Measurements from ENCODE around the gene TNFRSF18.
"Not testable (repeated sequence)": the region's sequence is repeated elsewhere in the genome, so short reads cannot be mapped to it uniquely, and the experiment has no call there.

Gene TNFRSF18

GRCh38 chr1:1206376-1206965 lies at the start of gene TNFRSF18:
Gene TNFRSF18 (minus strand): TSS chr1:1206592. CDS start chr1:1206571, 21 bp downstream.
- DNase-seq = peak; percentile 18

GRCh38 chr1:1255611-1256010 lies 49.2 kb upstream of the TNFRSF18 start:
- DNase-seq = no peak

GRCh38 chr1:1255078-1255477 lies 48.7 kb upstream of the TNFRSF18 start:
- no peak for DNase-seq

DNA sequence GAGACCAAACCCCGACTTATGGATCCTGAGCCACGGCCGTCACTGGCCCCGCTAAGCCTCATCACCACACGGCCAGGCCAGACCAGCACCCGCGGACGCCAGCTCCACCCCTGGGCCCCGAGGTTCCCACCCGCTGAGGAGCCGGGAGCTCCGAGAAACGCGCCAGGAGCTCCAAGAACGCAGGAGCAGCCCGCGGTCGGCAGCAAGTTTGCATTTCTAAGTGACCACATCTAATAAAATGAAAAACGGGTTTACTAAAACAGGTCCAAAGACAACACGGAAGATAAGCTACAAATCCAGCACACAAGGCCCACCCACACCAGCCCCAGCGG lies 48.2 kb upstream of the TNFRSF18 start:
- no peak for DNase-seq

- DNase-seq = no peak
Observed at GRCh38 chr1:1253972-1254666, 47.7 kb upstream of the TNFRSF18 start.

DNA sequence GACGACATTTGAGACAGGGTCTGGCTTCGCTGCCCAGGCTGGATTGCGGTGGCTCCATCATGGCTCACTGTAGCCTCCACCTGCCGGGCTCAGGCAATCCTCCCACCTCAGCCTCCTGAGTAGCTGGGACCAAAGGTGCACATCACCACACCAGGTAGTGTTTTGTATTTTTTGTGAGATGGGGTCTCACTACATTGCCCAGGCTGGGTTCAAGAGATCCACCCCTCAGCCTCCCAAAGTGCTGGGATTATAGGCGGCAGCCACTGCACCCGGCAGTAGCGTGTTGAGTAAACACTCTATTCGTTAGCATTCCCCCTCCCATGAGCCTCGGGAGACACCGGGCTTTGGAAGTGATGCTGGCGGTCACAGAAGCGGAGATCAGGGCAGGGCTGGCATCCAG lies 46.9 kb upstream of the TNFRSF18 start:
- no peak for DNase-seq

- peak; percentile 21 for DNase-seq
Observed at GRCh38 chr1:1250786-1251284, 44.4 kb upstream of the TNFRSF18 start.

GRCh38 chr1:1248009-1248913 lies 41.9 kb upstream of the TNFRSF18 start:
- not testable (repeated sequence) for DNase-seq

GRCh38 chr1:1247341-1247913 lies 41.0 kb upstream of the TNFRSF18 start:
- DNase-seq = no peak

- DNase-seq = no peak
Observed at GRCh38 chr1:1246577-1247340, 40.4 kb upstream of the TNFRSF18 start, which contains the start of gene C1QTNF12. Gene C1QTNF12 (minus strand): TSS chr1:1246722. CDS start chr1:1246690, 32 bp downstream.

GRCh38 chr1:1245817-1246576 lies 39.6 kb upstream of the TNFRSF18 start:
- no peak for DNase-seq

DNA sequence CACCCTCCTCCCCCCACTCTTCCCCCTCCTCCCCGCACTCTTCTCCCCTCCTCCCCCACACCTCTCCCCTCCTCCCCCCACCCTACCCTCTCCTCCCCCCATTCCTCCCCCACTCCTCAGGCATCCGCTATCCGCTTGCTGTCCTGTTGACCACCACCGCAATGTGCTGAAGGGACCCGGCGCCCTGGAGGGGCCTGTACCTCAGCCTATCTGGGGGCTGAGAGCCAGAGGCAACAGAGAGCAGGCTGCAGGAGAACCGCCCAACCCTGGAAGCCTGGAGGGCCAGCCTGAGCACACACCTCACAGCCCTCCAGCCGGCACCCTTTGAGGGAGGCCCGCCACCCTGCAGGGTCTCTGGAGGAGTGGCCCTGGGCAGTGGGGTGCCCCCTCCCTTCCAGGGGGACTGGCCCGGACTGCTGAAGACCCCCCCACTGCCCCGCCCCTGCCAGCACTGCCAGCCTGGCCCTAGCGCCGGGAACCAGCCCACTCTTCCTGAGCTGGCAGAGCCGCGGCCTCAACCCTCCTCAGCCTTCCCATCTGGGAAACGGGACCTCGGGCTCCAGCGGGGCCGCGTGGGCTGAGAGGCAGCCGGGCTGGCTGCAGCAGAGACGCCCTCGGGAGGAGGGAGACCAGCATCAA lies 38.9 kb upstream of the TNFRSF18 start:
- no peak for DNase-seq

DNA sequence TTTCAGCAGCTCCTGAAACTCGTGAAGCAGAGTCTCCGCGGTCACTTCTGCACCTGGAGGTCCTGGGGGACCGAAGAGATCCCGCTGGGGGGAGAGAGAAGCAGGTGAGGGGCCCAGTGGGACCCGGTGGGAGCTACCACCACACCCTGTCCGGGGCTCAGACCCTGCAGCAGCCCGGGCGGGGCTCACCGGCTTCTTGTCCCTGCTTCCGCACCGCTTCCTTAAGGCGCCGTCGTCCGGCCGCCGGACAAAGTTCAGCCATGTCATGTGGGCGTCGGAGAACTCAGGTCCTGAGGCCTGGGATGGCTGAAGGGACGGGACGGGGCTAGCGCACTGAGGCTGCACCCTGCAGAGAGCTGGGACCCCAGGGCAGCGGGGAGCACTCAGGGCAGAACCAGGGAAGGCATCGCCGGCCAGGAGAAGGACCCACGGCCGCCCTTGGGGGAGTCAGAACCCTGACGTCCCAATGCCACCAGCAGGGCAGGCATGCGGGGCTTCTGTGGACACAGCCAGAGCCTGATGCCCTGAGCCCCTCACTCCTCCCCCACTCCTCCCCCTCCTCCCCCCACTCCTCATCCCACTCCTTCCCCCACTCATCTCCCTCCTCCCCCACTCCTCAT lies 37.9 kb upstream of the TNFRSF18 start:
- DNase-seq = no peak

- no peak for DNase-seq
Observed at GRCh38 chr1:1243807-1244191, 37.4 kb upstream of the TNFRSF18 start.

DNA sequence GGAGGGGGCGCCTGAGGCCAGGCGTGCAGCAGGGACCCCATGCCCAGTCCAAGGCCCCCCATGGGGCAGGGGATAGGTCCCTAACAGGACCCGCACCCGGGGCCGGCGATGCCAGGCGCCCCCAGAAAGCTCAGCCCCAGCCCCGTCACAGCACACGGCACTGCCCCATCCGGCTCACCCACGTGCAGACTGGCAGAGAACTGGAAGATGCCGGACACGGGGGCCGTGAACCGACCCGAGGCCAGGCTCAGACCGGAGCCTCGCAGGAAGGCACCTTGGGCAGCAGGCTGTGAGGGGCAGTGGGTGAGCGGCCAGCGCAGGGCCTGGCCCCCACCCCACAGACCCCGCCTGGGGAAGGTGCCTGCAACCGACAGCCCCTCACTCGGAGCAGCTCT lies 36.9 kb upstream of the TNFRSF18 start:
- DNase-seq = no peak

DNA sequence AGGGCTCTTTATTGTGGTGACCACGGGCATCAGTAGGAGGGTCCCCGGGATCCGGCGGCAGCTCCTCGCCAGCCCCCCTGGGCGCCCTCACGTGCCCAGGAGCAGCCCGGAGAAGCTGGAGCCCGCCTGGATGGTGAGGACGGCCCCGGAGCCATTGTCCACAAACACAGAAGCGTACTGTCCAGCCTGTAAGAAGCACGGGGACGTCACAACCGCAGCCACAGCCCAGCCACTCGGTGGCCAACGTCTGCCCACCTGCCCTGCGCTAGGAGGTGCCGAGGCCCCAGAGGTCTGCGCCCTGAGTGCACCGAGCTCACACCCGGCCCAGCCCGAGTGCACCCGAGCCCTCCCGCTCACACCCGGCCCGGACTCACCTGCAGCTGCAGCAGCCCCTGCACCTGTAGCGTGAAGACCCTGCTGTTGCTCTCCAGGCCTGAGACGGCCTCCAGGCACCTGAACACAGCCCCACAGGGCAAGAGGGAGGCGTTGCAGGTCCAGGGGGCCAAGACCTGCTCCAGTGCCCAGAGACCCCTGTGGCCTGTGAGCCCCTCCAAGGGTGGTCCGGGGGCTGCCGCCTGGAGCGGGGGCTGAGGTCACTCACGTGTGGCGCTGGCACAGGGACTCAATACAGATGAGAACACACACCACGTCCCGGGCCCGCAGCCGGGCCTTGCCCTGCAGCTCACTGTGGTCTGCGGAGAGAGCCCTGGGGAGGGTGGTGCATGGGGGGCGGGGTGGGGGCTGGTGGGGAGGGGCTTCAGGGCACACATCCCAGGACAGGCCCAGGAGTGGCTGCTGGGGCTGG lies 36.3 kb upstream of the TNFRSF18 start:
- DNase-seq = no peak

- DNase-seq = no peak
Observed at GRCh38 chr1:1241588-1242219, 35.3 kb upstream of the TNFRSF18 start.

DNA sequence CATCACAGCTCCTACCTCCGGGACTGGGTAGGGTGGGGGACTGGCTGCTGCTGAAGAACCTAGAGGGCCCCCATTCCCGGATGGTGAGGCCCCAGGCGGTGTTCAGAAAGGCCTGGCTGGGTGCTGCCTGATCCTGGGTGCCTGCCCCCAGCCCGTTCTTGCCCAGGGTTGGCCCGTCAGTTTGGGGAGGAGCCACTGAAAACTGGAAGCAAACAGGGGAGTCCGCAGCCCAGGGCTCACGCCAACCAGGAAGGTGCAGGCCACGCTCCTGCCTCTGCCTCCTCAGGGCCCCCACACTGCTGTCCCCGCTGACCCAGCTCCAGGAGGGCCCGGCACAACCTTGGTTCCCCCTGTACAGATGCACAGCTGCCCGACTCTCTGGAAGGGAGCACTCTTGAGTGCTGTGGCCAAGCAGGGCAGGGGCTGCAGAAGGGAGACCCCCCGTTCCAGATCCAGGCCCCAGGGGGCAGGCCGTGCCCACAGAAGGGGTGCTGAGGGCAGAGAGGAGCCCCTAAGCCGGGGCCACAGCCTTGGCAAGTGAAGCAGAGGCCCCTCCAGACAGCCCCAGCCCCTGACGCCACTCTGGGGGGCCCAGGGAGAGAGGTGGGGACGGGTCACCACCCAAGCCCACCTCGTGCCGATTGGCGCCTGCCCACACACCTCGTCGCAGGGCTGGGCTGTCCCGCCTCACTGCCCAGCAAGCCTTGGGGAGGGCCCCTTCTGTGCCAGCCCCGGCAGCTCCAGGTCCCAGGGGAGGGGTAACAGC lies 34.6 kb upstream of the TNFRSF18 start:
- DNase-seq = no peak

GRCh38 chr1:1240348-1240732 lies 33.9 kb upstream of the TNFRSF18 start:
- no peak for DNase-seq
